Lower leg skin (tissue), 3 donors: ENCODE measurements around the gene TYW3.

Experiments
- CTCF ChIP-seq, 3 donors: fragments of 450-650 bp; IDR thresholded peaks; one replicate each; pipeline ENCODE4 v1.5.1; 2016; ENCODE audit warnings: antibody characterized with exemption in 3 of 3, mild to moderate bottlenecking in 3 of 3, moderate library complexity in 2 of 3
- POLR2A ChIP-seq, 2 donors: fragments of 450-650 bp; IDR thresholded peaks; one replicate each; pipeline ENCODE4 v1.6.1; 2016 to 2017; ENCODE audit warnings: antibody characterized with exemption in 2 of 2, mild to moderate bottlenecking in 1 of 2, moderate library complexity in 1 of 2

- TF ChIP-seq POLR2A (IDR thresholded peaks at IDR 0.05) (no peak), CTCF (IDR thresholded peaks at IDR 0.05) (no peak)
These were observed 4.4 kb downstream of the TYW3 start for GRCh38 chr1:74737333-74737732.
